Activated CD4-positive, CD25-positive, alpha-beta regulatory T cell treated with anti-CD3 and anti-CD28 coated beads, Interleukin-2, amount 50 U/mL, for 72 hours (primary cell): ENCODE measurements around the gene SULT4A1.
"Not testable (repeated sequence)": the region's sequence is repeated elsewhere in the genome, so short reads cannot be mapped to it uniquely, and the experiment has no call there.

Source experiments
- DNase-seq: peaks from one replicate; pipeline ENCODE4 v3.0.0; 2021

SULT4A1 gene

GRCh38 chr22:43885786-43886185, 23.5 kb upstream of the SULT4A1 start:
- DNase-seq = no peak

DNA sequence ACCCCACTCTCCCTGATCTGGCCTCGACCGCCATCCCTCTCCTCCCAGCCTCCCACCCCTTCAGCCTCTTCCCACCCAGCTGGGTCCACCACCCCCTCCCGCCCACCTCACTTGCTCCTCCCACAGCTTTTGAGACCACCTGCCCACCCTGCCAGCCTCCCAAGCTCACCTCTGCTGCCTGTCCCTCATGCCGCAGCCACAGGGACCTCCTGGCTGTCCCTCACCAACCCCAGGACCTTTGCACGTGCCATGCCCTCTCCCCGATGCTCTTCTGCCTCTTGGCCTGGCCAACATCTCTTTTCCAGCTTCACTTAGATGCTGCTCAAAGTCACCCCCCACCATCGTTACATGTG, 23.0 kb upstream of the SULT4A1 start:
- no peak for DNase-seq

GRCh38 chr22:43884600-43885318, 22.4 kb upstream of the SULT4A1 start:
- peak; percentile 66 for DNase-seq

GRCh38 chr22:43883719-43884415, 21.6 kb upstream of the SULT4A1 start:
- DNase-seq = no peak

DNA sequence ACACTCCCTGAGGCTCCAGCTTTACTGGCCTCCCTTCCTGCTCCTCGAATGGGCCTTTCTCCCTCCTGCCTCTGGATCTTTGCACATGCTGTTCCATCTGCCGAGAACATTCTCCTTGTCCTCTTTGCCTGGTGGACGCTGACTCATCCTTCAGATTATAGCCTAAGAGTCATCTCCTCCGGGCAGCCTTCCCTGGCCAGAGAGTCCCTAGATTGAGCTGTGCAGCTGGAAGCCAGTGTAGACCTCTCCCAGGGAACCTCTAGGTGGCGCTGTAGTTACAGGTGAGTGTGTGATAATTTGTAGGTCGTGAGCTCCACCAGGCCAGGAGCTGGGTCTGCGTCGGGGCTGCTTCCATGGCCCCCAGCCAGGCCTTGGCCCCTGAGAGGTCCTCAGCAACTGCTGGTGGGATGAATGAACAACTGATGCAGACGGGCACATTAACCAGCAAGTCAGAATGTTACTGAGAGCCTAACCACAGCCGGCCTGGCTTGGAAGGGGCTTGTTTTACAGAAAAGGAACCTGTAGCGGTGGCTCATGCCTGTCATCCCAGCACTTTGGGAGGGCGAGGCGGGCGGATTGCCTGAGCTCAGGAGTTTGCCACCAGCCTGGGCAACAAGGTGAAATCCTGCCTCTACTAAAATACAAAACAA, 20.8 kb upstream of the SULT4A1 start:
- DNase-seq = peak; percentile 45

GRCh38 chr22:43882122-43882767, 19.9 kb upstream of the SULT4A1 start:
- DNase-seq = no peak

DNA sequence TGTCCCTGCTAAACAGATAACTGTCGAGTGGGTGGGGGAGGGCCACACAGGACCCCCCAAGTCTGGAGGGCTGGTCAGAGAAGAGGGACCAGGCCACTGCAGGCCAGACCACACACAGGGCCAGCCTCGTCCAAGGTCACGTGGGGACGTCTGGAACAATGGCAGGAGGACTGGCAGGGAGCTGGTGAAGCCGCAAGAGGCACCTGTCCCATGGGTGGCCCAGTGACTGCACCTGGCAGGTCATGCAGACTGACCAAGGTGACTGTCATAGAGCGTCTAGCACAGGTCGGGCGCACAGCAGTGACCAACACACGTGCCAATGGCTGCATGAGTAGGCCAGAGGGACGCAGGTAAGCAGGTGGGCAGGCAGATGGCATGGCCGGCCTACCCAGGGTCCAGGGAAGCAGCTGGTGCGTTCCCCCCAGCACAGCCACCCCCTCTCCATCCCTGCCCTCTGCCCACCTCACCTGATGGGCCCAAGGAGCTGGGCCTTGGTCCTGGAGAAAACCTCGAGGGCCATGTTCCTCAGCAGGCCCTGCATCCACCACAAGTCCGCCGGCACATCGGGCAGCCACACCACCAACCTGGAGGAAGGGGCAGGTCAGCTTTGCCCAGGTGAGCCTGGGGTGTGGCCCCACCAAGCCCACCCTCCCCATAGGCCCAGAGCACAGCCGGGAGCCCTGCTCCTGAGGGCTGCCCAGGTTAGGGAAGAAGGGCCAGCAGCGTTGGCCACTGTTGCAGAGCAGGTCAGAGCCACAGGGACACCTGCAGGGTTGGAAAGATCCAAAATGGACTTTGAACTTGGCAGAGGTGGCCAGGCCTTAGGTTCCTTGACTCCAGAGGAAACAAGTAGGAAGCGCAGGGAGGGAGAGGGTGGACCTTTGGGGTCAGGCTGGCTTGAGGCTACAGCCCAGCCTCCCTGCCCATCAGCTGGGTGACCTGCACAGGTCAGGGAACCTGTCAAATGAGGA, 19.1 kb upstream of the SULT4A1 start:
- no peak for DNase-seq

- DNase-seq = no peak
Measured at GRCh38 chr22:43880541-43880991, 18.3 kb upstream of the SULT4A1 start.

DNA sequence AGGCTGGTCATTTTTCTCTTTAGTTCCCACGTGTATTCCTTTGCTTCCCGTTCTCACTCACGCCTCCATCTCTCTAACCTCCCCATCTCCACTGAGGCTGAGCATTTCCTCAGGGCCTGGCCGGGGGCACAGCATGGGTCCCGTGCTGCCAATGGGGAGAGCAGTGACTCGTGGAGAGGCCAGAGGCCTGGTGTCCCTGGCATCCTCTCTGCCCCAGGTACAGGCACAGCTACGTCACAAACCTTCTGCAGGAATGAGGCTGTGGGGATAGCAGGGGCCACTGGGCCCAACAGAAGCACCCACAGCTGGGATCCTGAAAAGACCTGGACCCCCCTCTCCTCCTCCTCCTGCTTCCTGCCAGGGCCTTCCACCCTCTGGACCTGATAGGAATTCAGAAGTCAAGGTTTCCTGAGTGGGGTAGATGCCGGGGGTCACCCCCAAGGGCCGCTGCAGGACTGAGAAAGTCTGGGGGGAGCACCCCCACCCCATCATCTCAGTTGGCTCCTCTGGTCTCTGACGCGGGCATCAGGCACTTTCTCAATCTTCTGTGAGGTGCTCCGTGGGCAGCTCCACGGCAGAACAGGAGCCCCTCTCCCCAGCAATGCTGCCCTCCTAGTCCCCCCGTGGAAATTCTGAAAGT, 17.7 kb upstream of the SULT4A1 start:
- DNase-seq = no peak

GRCh38 chr22:43878831-43879550, 16.7 kb upstream of the SULT4A1 start:
- DNase-seq = no peak

GRCh38 chr22:43878079-43878795, 15.9 kb upstream of the SULT4A1 start:
- DNase-seq = no peak

DNA sequence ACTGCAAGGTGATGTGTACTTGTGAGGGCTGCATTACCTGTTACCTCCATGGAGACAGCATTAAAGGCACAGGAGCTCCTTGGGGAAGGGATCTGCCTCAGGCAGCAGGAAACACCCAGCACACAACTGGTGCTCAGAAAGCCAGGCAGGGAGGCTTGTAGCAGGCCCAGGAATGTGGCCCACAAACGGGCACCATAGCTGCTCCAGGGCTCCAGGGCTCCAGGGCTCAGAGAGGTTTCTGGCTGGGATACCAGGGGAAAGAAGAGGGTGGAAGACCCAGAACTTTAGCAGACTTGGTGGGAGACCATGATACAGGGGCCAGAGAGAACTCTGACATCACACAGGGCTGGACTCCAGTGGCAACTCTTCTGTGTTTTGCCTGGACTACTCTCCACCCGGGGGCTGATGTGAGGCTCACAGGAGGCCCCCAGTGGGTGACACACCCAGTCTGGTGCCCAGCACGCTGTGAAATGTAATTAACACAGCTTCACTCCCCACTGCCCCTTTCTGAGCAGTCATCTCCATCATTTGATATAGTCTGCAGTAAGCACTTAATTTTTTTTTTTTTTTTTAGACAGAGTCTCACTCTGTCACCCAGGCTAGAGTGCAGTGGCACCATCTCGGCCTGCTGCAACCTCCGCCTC, 14.7 kb upstream of the SULT4A1 start:
- DNase-seq = no peak

GRCh38 chr22:43869799-43870198, 7.5 kb upstream of the SULT4A1 start:
- no peak for DNase-seq

- not testable (repeated sequence) for DNase-seq
Measured at GRCh38 chr22:43869001-43869400, 6.7 kb upstream of the SULT4A1 start.

- DNase-seq = no peak
Measured at GRCh38 chr22:43867839-43868635, 5.7 kb upstream of the SULT4A1 start.

GRCh38 chr22:43862882-43863202, 529 bp upstream of the SULT4A1 start:
- no peak for DNase-seq

DNA sequence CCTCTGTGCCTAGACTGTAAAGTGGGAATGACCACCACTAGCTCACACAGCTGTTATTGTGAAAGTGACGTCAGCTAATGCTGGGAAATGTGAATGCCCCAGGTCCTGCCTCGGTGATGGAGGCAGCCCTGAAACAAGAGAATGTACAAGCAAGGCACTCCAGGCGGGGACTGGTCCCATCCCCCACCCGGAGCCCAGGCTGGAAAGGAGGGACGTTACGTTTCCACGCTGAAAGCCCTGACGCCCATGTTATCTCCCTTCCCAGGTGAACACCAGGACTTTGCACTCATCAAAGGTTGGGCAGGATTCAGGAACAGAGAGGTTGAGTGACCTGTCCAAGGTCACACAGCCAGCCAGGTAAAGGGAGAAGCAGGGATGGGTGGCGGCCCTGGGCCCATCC, 784 bp downstream of the SULT4A1 start:
- DNase-seq = no peak

- DNase-seq = no peak
Measured at GRCh38 chr22:43860831-43861230, 1.5 kb downstream of the SULT4A1 start.

DNA sequence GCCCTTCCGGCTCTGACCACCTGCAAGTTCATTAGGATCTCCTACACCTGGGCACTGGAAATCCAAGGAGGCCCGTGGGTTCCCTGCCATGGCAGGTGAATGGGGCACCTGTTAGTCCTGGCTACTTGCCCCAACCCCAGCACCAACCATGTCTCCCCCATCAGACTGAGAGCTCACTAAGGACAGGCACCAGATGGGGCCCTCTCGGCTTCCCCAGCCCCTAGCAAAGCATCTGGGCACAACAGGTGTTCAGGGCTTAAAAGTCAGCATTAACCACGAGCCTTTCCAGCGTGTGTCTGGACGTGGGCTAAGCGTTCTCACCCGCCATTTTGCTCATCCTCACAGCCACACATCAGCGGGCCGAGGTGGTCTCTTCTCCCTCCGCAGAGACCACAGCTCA, 2.2 kb downstream of the SULT4A1 start:
- DNase-seq = no peak
